Inflammatory macrophage treated with lipopolysaccharide for 1 hour (primary cell): Measurements from ENCODE around the gene HSF4.
A peak's percentile ranks its signal among the peaks of the same experiment; 100 is the strongest.

Source experiments
- DNase-seq, 2 donors: peaks; one replicate each; pipeline ENCODE4 v3.0.0-alpha.2; 2020 to 2022

Gene HSF4

GRCh38 chr16:67150833-67151396 lies 13.6 kb upstream of the HSF4 start, which contains the start of gene B3GNT9:
Gene B3GNT9, minus strand, starts transcription at chr16:67150998. Its CDS starts 513 bp downstream, at chr16:67150485.
- no peak for DNase-seq

- DNase-seq: no peak
Measured at GRCh38 chr16:67151431-67152097, 13.0 kb upstream of the HSF4 start.

GRCh38 chr16:67154578-67155294 lies 9.8 kb upstream of the HSF4 start:
- DNase-seq: no peak

- DNase-seq: peak in 1 of 2 donors; percentile 78
Measured at GRCh38 chr16:67155295-67156142, 9.0 kb upstream of the HSF4 start.

- no peak for DNase-seq
Measured at GRCh38 chr16:67156143-67156844, 8.3 kb upstream of the HSF4 start.

GRCh38 chr16:67157106-67157748 lies 7.3 kb upstream of the HSF4 start:
- DNase-seq: no peak

- DNase-seq: no peak
Measured at GRCh38 chr16:67157892-67158635, 6.5 kb upstream of the HSF4 start.

- peak; percentile 86 to 87 for DNase-seq
Measured at GRCh38 chr16:67158637-67159600, 5.6 kb upstream of the HSF4 start.

- no peak for DNase-seq
Measured at GRCh38 chr16:67161595-67162058, 2.9 kb upstream of the HSF4 start.

GRCh38 chr16:67162506-67163163 lies 1.9 kb upstream of the HSF4 start:
- DNase-seq: peak in 1 of 2 donors; percentile 51

- DNase-seq: no peak
Measured at GRCh38 chr16:67163164-67163998, 1.2 kb upstream of the HSF4 start.

- no peak for DNase-seq
Measured at GRCh38 chr16:67163999-67164558, 466 bp upstream of the HSF4 start.

GRCh38 chr16:67165121-67166078 lies 855 bp downstream of the HSF4 start:
- no peak for DNase-seq

- DNase-seq: no peak
Measured at GRCh38 chr16:67166110-67166547, 1.6 kb downstream of the HSF4 start.

- DNase-seq: no peak
Measured at GRCh38 chr16:67166598-67167168, 2.1 kb downstream of the HSF4 start.

- no peak for DNase-seq
Measured at GRCh38 chr16:67167588-67167987, 3.0 kb downstream of the HSF4 start.
